ENCODE results near the gene ZNF175.

ZNF175 gene

GRCh38 chr19:51639916-51640315, 68.8 kb downstream of the ZNF175 start:
- H3K9me3 Mint-ChIP-seq, result peaks cover 0 to 8% of the 10 kb centered on the region in 2 donors
- no peaks in the 10 kb centered on the region for H3K4me1 Mint-ChIP-seq (ENCODE audit: low read depth in 2 of 2)
- H3K27me3 Mint-ChIP-seq, result peaks cover 22 to 66% of the 10 kb centered on the region in 2 donors
- no peak overlapping the region for H3K27ac Mint-ChIP-seq
- ATAC-seq (replicated peaks), result no peak
- no peaks in the 10 kb centered on the region for H3K36me3 Mint-ChIP-seq (ENCODE audit: insufficient read depth)
- no peak overlapping the region for H3K4me3 Mint-ChIP-seq
- DNase-seq, result no peak

- ATAC-seq (replicated peaks) (no peak), DNase-seq (no peak)
- H3K4me1 Mint-ChIP-seq (ENCODE audit: low read depth in 2 of 2), result no peaks in the 10 kb centered on the region
- H3K4me3 Mint-ChIP-seq, result no peak overlapping the region
- no peak overlapping the region for H3K27ac Mint-ChIP-seq
- H3K27me3 Mint-ChIP-seq, result peaks cover 26 to 70% of the 10 kb centered on the region in 2 donors
- peaks cover 0 to 8% of the 10 kb centered on the region in 2 donors for H3K9me3 Mint-ChIP-seq
- H3K36me3 Mint-ChIP-seq (ENCODE audit: insufficient read depth), result no peaks in the 10 kb centered on the region
Measured at GRCh38 chr19:51640386-51640785, 69.3 kb downstream of the ZNF175 start.

GRCh38 chr19:51641648-51642047, 70.6 kb downstream of the ZNF175 start:
- Mint-ChIP-seq H3K27ac (no peak overlapping the region), H3K27me3 (peaks cover 26 to 64% of the 10 kb centered on the region in 2 donors), H3K4me1 (ENCODE audit: low read depth in 2 of 2) (no peaks in the 10 kb centered on the region), H3K4me3 (no peak overlapping the region), H3K9me3 (peaks cover 0 to 8% of the 10 kb centered on the region in 2 donors), H3K36me3 (ENCODE audit: insufficient read depth) (no peaks in the 10 kb centered on the region)
- ATAC-seq (replicated peaks), result no peak
- DNase-seq, result no peak

Data from effector memory CD8-positive, alpha-beta T cell (primary cell).